GM18517 (cell line): Measurements from ENCODE around the gene ZC3H14.

Experiments used
- ATAC-seq: cut with Tn5 transposase; IDR thresholded peaks from one replicate; pipeline ENCODE4 v1.9.1; 2021; ENCODE audit warnings: mild to moderate bottlenecking, moderate library complexity; ENCODE audit not compliant: unreplicated experiment

ZC3H14 gene

GRCh38 chr14:88551980-88552431 is 10.8 kb upstream of the ZC3H14 start:
- no peak for ATAC-seq

- no peak for ATAC-seq
Observed at GRCh38 chr14:88552876-88553275, 10.0 kb upstream of the ZC3H14 start.

GRCh38 chr14:88553886-88554456 is 8.9 kb upstream of the ZC3H14 start:
- ATAC-seq, result no peak

GRCh38 chr14:88554457-88555286 is 8.2 kb upstream of the ZC3H14 start, which contains the start of gene PTPN21:
TSS of gene PTPN21 (minus strand) at chr14:88555007. CDS start at chr14:88550417, 4,590 bp downstream.
- ATAC-seq, result no peak

- ATAC-seq, result no peak
Observed at GRCh38 chr14:88556581-88556980, 6.3 kb upstream of the ZC3H14 start.

GRCh38 chr14:88559852-88560251 is 3.0 kb upstream of the ZC3H14 start:
- no peak for ATAC-seq

GRCh38 chr14:88562532-88562830 is 356 bp upstream of the ZC3H14 start:
- peak; percentile 14 for ATAC-seq

- no peak for ATAC-seq
Observed at GRCh38 chr14:88563845-88564244, 1.0 kb downstream of the ZC3H14 start.

- no peak for ATAC-seq
Observed at GRCh38 chr14:88565427-88565826, 2.6 kb downstream of the ZC3H14 start.

GRCh38 chr14:88568196-88568595 is 5.4 kb downstream of the ZC3H14 start:
- ATAC-seq, result no peak

- ATAC-seq, result no peak
Observed at GRCh38 chr14:88572117-88572516, 9.3 kb downstream of the ZC3H14 start.

GRCh38 chr14:88576222-88576621 is 13.4 kb downstream of the ZC3H14 start:
- ATAC-seq, result no peak

GRCh38 chr14:88584451-88584850 is 21.6 kb downstream of the ZC3H14 start:
- no peak for ATAC-seq

GRCh38 chr14:88588081-88588480 is 25.2 kb downstream of the ZC3H14 start:
- ATAC-seq, result no peak

- no peak for ATAC-seq
Observed at GRCh38 chr14:88590173-88590572, 27.3 kb downstream of the ZC3H14 start.

GRCh38 chr14:88592031-88592430 is 29.2 kb downstream of the ZC3H14 start:
- no peak for ATAC-seq

GRCh38 chr14:88597038-88597437 is 34.2 kb downstream of the ZC3H14 start:
- ATAC-seq, result no peak

GRCh38 chr14:88597601-88598000 is 34.8 kb downstream of the ZC3H14 start:
- ATAC-seq, result no peak

- no peak for ATAC-seq
Observed at GRCh38 chr14:88598097-88598675, 35.3 kb downstream of the ZC3H14 start.

GRCh38 chr14:88599326-88599725 is 36.5 kb downstream of the ZC3H14 start:
- peak; percentile 19 for ATAC-seq

- ATAC-seq, result peak; percentile 96
Observed at GRCh38 chr14:88599761-88600439, 37.1 kb downstream of the ZC3H14 start.

- ATAC-seq, result no peak
Observed at GRCh38 chr14:88604212-88604611, 41.4 kb downstream of the ZC3H14 start.
